ENCODE measurements around the gene TSPAN31.

The TSPAN31 gene

GRCh38 chr12:57732726-57733593 is 11.9 kb upstream of the TSPAN31 start:
- H3K27me3 ChIP-seq = peaks cover 8 to 62% of the 10 kb centered on the region in 2 donors
- H3K4me1 ChIP-seq = peaks cover 7 to 28% (median 22%) of the 10 kb centered on the region in 4 donors
- no peaks in the 10 kb centered on the region for H3K9me3 ChIP-seq
- H3K27ac ChIP-seq = no peak overlapping the region
- H3K4me3 ChIP-seq = no peak overlapping the region
- H3K36me3 ChIP-seq = no peaks in the 10 kb centered on the region
- intact Hi-C loops (cut with DNase I; ENCODE audit: low total_unique reads) = no loop called here
- no peak for TF ChIP-seq CTCF (IDR thresholded peaks at IDR 0.05)
- no peak for DNase-seq

GRCh38 chr12:57733928-57734327 is 10.9 kb upstream of the TSPAN31 start:
- peaks cover 8 to 71% of the 10 kb centered on the region in 2 donors for H3K27me3 ChIP-seq
- no peaks in the 10 kb centered on the region for H3K36me3 ChIP-seq
- TF ChIP-seq CTCF (IDR thresholded peaks at IDR 0.05) = no peak
- no peak overlapping the region for H3K27ac ChIP-seq
- H3K4me1 ChIP-seq = peaks cover 15 to 38% (median 32%) of the 10 kb centered on the region in 4 donors
- intact Hi-C loops (cut with DNase I; ENCODE audit: low total_unique reads) = no loop called here
- no peak overlapping the region for H3K4me3 ChIP-seq
- no peak for DNase-seq
- H3K9me3 ChIP-seq = no peaks in the 10 kb centered on the region

- H3K36me3 ChIP-seq = no peaks in the 10 kb centered on the region
- H3K9me3 ChIP-seq = no peaks in the 10 kb centered on the region
- no peak for TF ChIP-seq CTCF (IDR thresholded peaks at IDR 0.05)
- no peak overlapping the region for H3K4me3 ChIP-seq
- intact Hi-C loops (cut with DNase I; ENCODE audit: low total_unique reads) = no loop called here
- peaks cover 15 to 41% (median 35%) of the 10 kb centered on the region in 4 donors for H3K4me1 ChIP-seq
- H3K27ac ChIP-seq = no peak overlapping the region
- DNase-seq = no peak
- peaks cover 8 to 78% of the 10 kb centered on the region in 2 donors for H3K27me3 ChIP-seq
Observed at GRCh38 chr12:57734591-57734990, 10.2 kb upstream of the TSPAN31 start.

- Histone ChIP-seq H3K36me3 (no peaks in the 10 kb centered on the region), H3K27ac (no peak overlapping the region), H3K4me3 (no peak overlapping the region), H3K4me1 (peaks cover 15 to 41% (median 35%) of the 10 kb centered on the region in 4 donors), H3K27me3 (peaks cover 8 to 85% of the 10 kb centered on the region in 2 donors), H3K9me3 (no peaks in the 10 kb centered on the region)
- no peak for TF ChIP-seq CTCF (IDR thresholded peaks at IDR 0.05)
- intact Hi-C loops (cut with DNase I; ENCODE audit: low total_unique reads) = no loop called here
- DNase-seq = no peak
Observed at GRCh38 chr12:57735198-57735855, 9.5 kb upstream of the TSPAN31 start.

- H3K9me3 ChIP-seq = no peaks in the 10 kb centered on the region
- H3K4me3 ChIP-seq = peak overlapping the region in 1 of 2 donors; percentile 19
- TF ChIP-seq CTCF (IDR thresholded peaks at IDR 0.05) = peak in 1 of 2 experiments; percentile 6
- H3K36me3 ChIP-seq = no peaks in the 10 kb centered on the region
- peaks cover 15 to 41% (median 35%) of the 10 kb centered on the region in 4 donors for H3K4me1 ChIP-seq
- intact Hi-C loops (cut with DNase I; ENCODE audit: low total_unique reads) = no loop called here
- no peak for DNase-seq
- peaks cover 8 to 93% of the 10 kb centered on the region in 2 donors for H3K27me3 ChIP-seq
- H3K27ac ChIP-seq = no peak overlapping the region
Observed at GRCh38 chr12:57735952-57736740, 8.7 kb upstream of the TSPAN31 start.

Data from tibial artery (tissue), 4 donors.